IPS-20b (cell line): ENCODE results near the gene RAET1G.
"Not testable (repeated sequence)": the region's sequence is repeated elsewhere in the genome, so short reads cannot be mapped to it uniquely, and the experiment has no call there.

Experiments
- H3K27ac ChIP-seq: one replicate; pipeline ENCODE4 v1.5.1; 2013; ENCODE audit warnings: low read length
- H3K27me3 ChIP-seq: 2 replicates; pipeline ENCODE4 v1.6.1; 2013; ENCODE audit warnings: mild to moderate bottlenecking, low read length, inconsistent platforms; ENCODE audit not compliant: insufficient read depth
- H3K36me3 ChIP-seq: 2 replicates; pipeline ENCODE4 v1.6.1; 2013; ENCODE audit warnings: low read depth, mild to moderate bottlenecking, inconsistent platforms, low read length, moderate library complexity; ENCODE audit not compliant: insufficient read depth
- H3K4me1 ChIP-seq: 2 replicates; pipeline ENCODE4 v1.6.1; 2013; ENCODE audit warnings: mild to moderate bottlenecking, control low read depth, inconsistent platforms, low read length, moderate library complexity; ENCODE audit not compliant: insufficient read depth
- H3K4me3 ChIP-seq: 2 replicates; pipeline ENCODE4 v1.5.1; 2013; ENCODE audit warnings: mild to moderate bottlenecking, low read length, inconsistent platforms
- H3K9ac ChIP-seq: 2 replicates; pipeline ENCODE4 v1.6.1; 2013; ENCODE audit warnings: low read depth, mild to moderate bottlenecking, inconsistent platforms, low read length, moderate library complexity
- H3K9me3 ChIP-seq: 2 replicates; pipeline ENCODE4 v1.6.1; 2013; ENCODE audit warnings: mild to moderate bottlenecking, low read depth, low read length, inconsistent platforms; ENCODE audit not compliant: insufficient read depth

Gene RAET1G

GRCh38 chr6:149962461-149963211 is 39.7 kb upstream of the RAET1G start:
- Histone ChIP-seq H3K36me3 (no peaks in the 10 kb centered on the region), H3K4me3 (peak overlapping the region; percentile 83; the same call in 1 of the 2 replicates), H3K4me1 (0 out of 2 replicates have a peak, but pooled peaks cover 3% of the 10 kb centered on the region), H3K9ac (peak overlapping the region; percentile 60; the same call in 1 of the 2 replicates), H3K27ac (no peak overlapping the region), H3K27me3 (peaks cover 97% of the 10 kb centered on the region), H3K9me3 (no peaks in the 10 kb centered on the region; the same call in 1 of the 2 replicates)

GRCh38 chr6:149961728-149962425 is 39.0 kb upstream of the RAET1G start:
- no peak overlapping the region for H3K4me3 ChIP-seq
- no peaks in the 10 kb centered on the region; the same call in 1 of the 2 replicates for H3K9me3 ChIP-seq
- H3K9ac ChIP-seq: no peak overlapping the region
- H3K27me3 ChIP-seq: peaks cover 97% of the 10 kb centered on the region
- H3K27ac ChIP-seq: no peak overlapping the region
- no peaks in the 10 kb centered on the region for H3K36me3 ChIP-seq
- 0 out of 2 replicates have a peak, but pooled peaks cover 3% of the 10 kb centered on the region for H3K4me1 ChIP-seq

- Histone ChIP-seq H3K36me3 (no peaks in the 10 kb centered on the region), H3K4me3 (no peak overlapping the region), H3K27me3 (peaks cover 97% of the 10 kb centered on the region), H3K27ac (no peak overlapping the region), H3K9ac (no peak overlapping the region), H3K9me3 (no peaks in the 10 kb centered on the region; the same call in 1 of the 2 replicates), H3K4me1 (0 out of 2 replicates have a peak, but pooled peaks cover 3% of the 10 kb centered on the region)
These were observed 37.6 kb upstream of the RAET1G start for GRCh38 chr6:149960488-149960887.

- not testable (repeated sequence) for H3K4me1 ChIP-seq, H3K9ac ChIP-seq, H3K4me3 ChIP-seq, H3K9me3 ChIP-seq, H3K36me3 ChIP-seq, H3K27ac ChIP-seq
- peaks cover 97% of the 10 kb centered on the region for H3K27me3 ChIP-seq
These were observed 36.9 kb upstream of the RAET1G start for GRCh38 chr6:149959806-149960205.

GRCh38 chr6:149958124-149958523 is 35.2 kb upstream of the RAET1G start:
- H3K27ac ChIP-seq, H3K9me3 ChIP-seq, H3K4me1 ChIP-seq, H3K9ac ChIP-seq, H3K4me3 ChIP-seq, H3K36me3 ChIP-seq: not testable (repeated sequence)
- peaks cover 97% of the 10 kb centered on the region for H3K27me3 ChIP-seq

- H3K27me3 ChIP-seq: peaks cover 97% of the 10 kb centered on the region
- H3K27ac ChIP-seq: not testable (repeated sequence)
These were observed 32.9 kb upstream of the RAET1G start for GRCh38 chr6:149955654-149956317.

GRCh38 chr6:149954984-149955653 is 32.2 kb upstream of the RAET1G start:
- H3K4me1 ChIP-seq, H3K9ac ChIP-seq, H3K4me3 ChIP-seq, H3K27ac ChIP-seq, H3K9me3 ChIP-seq, H3K36me3 ChIP-seq: not testable (repeated sequence)
- H3K27me3 ChIP-seq: peaks cover 97% of the 10 kb centered on the region

More at GRCh38 chr6:149955654-149956317, 32.9 kb upstream of the RAET1G start:
- not testable (repeated sequence) for H3K4me1 ChIP-seq, H3K9me3 ChIP-seq, H3K4me3 ChIP-seq, H3K36me3 ChIP-seq, H3K9ac ChIP-seq

- H3K27me3 ChIP-seq: peaks cover 97% of the 10 kb centered on the region
- not testable (repeated sequence) for H3K36me3 ChIP-seq, H3K9me3 ChIP-seq, H3K27ac ChIP-seq, H3K4me1 ChIP-seq, H3K9ac ChIP-seq, H3K4me3 ChIP-seq
These were observed 31.5 kb upstream of the RAET1G start for GRCh38 chr6:149954328-149954983.

GRCh38 chr6:149953934-149954327 is 31.0 kb upstream of the RAET1G start:
- not testable (repeated sequence) for H3K36me3 ChIP-seq, H3K9me3 ChIP-seq, H3K4me3 ChIP-seq, H3K27ac ChIP-seq, H3K9ac ChIP-seq, H3K4me1 ChIP-seq
- H3K27me3 ChIP-seq: peaks cover 97% of the 10 kb centered on the region

- not testable (repeated sequence) for H3K9ac ChIP-seq, H3K36me3 ChIP-seq, H3K9me3 ChIP-seq, H3K27ac ChIP-seq, H3K4me3 ChIP-seq, H3K4me1 ChIP-seq
- H3K27me3 ChIP-seq: peaks cover 100% of the 10 kb centered on the region
These were observed 30.5 kb upstream of the RAET1G start for GRCh38 chr6:149953390-149953789.

GRCh38 chr6:149951626-149952025 is 28.7 kb upstream of the RAET1G start:
- Histone ChIP-seq H3K36me3 (no peaks in the 10 kb centered on the region), H3K9ac (no peak overlapping the region), H3K4me1 (no peaks in the 10 kb centered on the region), H3K9me3 (no peaks in the 10 kb centered on the region), H3K27ac (no peak overlapping the region), H3K4me3 (no peak overlapping the region), H3K27me3 (peaks cover 95% of the 10 kb centered on the region)
